ENCODE results near the gene SP4. TPM values are rescaled to one million over a fixed set of nuclear protein-coding genes. Genes with fewer than 3 reads are reported as not detected.
"Not testable (repeated sequence)": the region's sequence is repeated elsewhere in the genome, so short reads cannot be mapped to it uniquely, and the experiment has no call there.

SP4 gene
- total RNA-seq, 1 donor from 2014 or later = 49.0 TPM

DNA sequence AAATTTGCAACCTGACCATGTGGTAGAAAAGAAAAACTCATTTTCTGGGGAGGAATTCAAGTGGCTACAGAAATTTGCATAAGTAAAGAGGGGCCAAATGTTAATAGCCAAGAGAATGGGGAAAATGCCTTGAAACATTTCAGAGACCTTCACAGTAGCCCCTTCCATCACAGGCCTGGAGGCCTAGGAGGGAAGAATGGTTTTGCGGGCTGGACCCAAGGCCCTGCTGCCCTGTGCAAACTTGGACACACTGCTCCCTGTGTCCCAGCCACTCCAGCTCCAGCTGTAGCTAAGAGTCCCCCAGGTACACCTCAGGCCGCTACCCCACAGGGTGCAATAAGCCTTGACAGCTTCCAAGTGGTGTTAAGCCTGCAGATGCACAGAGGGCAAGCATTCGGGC, 98.6 kb downstream of the SP4 start:
- H3K27ac Mint-ChIP-seq = no peak overlapping the region
- H3K9me3 Mint-ChIP-seq = peaks cover 23% of the 10 kb centered on the region

GRCh38 chr7:21532485-21532884, 104.6 kb downstream of the SP4 start:
- not testable (repeated sequence) for H4K20me1 ChIP-seq (ENCODE audit: low read depth); H3K4me1 ChIP-seq; H3K27ac ChIP-seq; H3K27ac Mint-ChIP-seq; H2AFZ ChIP-seq (replicated peaks); H3K9ac ChIP-seq; H3K36me3 Mint-ChIP-seq; H3K4me3 Mint-ChIP-seq; H3K4me3 ChIP-seq; H3K4me2 ChIP-seq; H3K36me3 ChIP-seq; H3F3A ChIP-seq (ENCODE audit: low read depth); H3K27me3 ChIP-seq; H3K9me3 ChIP-seq (ENCODE audit: low read depth); DNase-seq (ENCODE audit: low spot score); H3K79me2 ChIP-seq (ENCODE audit: low read depth); H3K4me1 Mint-ChIP-seq
- Mint-ChIP-seq H3K27me3 (ENCODE audit: insufficient read depth, low read depth) (peaks cover 11% of the 10 kb centered on the region), H3K9me3 (peaks cover 39% of the 10 kb centered on the region)

More for the DNA sequence above, 98.6 kb downstream of the SP4 start:
- Mint-ChIP-seq H3K36me3 (no peaks in the 10 kb centered on the region), H3K4me1 (no peaks in the 10 kb centered on the region), H3K27me3 (ENCODE audit: insufficient read depth, low read depth) (peaks cover 2% of the 10 kb centered on the region), H3K4me3 (no peak overlapping the region)
- Histone ChIP-seq H4K20me1 (ENCODE audit: low read depth) (no peaks in the 10 kb centered on the region), H3K27me3 (no peaks in the 10 kb centered on the region), H3K79me2 (ENCODE audit: low read depth) (no peaks in the 10 kb centered on the region), H3K4me1 (no peaks in the 10 kb centered on the region), H3K27ac (no peak overlapping the region), H2AFZ (replicated peaks) (no peak overlapping the region), H3K9ac (no peak overlapping the region), H3K4me2 (no peak overlapping the region), H3F3A (ENCODE audit: low read depth) (no peaks in the 10 kb centered on the region), H3K4me3 (no peak overlapping the region), H3K9me3 (ENCODE audit: low read depth) (no peaks in the 10 kb centered on the region), H3K36me3 (no peaks in the 10 kb centered on the region)
- TF ChIP-seq, protein P1, sequence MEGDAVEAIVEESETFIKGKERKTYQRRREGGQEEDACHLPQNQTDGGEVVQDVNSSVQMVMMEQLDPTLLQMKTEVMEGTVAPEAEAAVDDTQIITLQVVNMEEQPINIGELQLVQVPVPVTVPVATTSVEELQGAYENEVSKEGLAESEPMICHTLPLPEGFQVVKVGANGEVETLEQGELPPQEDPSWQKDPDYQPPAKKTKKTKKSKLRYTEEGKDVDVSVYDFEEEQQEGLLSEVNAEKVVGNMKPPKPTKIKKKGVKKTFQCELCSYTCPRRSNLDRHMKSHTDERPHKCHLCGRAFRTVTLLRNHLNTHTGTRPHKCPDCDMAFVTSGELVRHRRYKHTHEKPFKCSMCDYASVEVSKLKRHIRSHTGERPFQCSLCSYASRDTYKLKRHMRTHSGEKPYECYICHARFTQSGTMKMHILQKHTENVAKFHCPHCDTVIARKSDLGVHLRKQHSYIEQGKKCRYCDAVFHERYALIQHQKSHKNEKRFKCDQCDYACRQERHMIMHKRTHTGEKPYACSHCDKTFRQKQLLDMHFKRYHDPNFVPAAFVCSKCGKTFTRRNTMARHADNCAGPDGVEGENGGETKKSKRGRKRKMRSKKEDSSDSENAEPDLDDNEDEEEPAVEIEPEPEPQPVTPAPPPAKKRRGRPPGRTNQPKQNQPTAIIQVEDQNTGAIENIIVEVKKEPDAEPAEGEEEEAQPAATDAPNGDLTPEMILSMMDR (IDR thresholded peaks at IDR 0.05) = no peak
- TF ChIP-seq EZH2 (IDR thresholded peaks at IDR 0.05) = no peak
- TF ChIP-seq EZH2phosphoT487 (IDR thresholded peaks at IDR 0.05) = no peak
- no peak for DNase-seq (ENCODE audit: low spot score)

GRCh38 chr7:21533646-21534045, 105.8 kb downstream of the SP4 start:
- H3K9ac ChIP-seq; H3K27ac ChIP-seq; H4K20me1 ChIP-seq (ENCODE audit: low read depth); H3F3A ChIP-seq (ENCODE audit: low read depth); H3K4me1 ChIP-seq; DNase-seq (ENCODE audit: low spot score); H2AFZ ChIP-seq (replicated peaks); H3K4me3 ChIP-seq; H3K27me3 ChIP-seq; H3K79me2 ChIP-seq (ENCODE audit: low read depth); H3K4me2 ChIP-seq; H3K36me3 ChIP-seq; H3K9me3 ChIP-seq (ENCODE audit: low read depth); H3K4me1 Mint-ChIP-seq; H3K36me3 Mint-ChIP-seq; H3K4me3 Mint-ChIP-seq; H3K27ac Mint-ChIP-seq: not testable (repeated sequence)
- Mint-ChIP-seq H3K9me3 (peaks cover 36% of the 10 kb centered on the region), H3K27me3 (ENCODE audit: insufficient read depth, low read depth) (peaks cover 11% of the 10 kb centered on the region)

DNA sequence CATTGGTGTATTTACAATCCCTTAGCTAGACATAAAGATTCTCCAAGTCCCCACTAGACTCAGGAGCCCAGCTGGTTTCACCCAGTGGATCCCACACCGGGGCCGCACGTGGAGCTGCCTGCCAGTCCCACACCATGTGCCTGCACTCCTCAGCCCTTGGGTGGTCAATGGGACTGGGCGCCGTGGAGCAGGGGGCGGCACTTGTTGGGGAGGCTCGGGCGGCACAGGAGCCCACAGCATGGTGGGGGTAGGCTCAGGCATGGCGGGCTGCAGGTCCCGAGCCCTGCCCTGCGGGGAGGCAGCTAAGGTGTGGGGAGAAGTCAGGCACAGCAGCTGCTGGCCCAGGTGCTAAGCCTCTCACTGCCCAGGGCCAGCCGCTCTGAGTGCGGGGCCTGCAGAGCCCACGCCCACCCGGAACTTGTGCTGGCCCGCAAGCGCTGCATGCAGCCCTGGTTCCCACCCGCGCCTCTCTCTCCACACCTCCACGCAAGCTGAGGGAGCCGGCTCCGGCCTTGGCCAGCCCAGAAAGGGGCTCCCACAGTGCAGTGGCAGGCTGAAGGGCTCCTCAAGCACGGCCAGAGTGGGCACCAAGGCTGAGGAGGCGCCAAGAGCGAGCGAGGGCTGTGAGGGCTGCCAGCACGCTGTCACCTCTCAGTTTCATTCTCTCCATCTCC, 108.7 kb downstream of the SP4 start:
- H3K27ac Mint-ChIP-seq; H3K27ac ChIP-seq; H4K20me1 ChIP-seq (ENCODE audit: low read depth); H3K4me1 Mint-ChIP-seq; H2AFZ ChIP-seq (replicated peaks); H3F3A ChIP-seq (ENCODE audit: low read depth); H3K36me3 ChIP-seq; H3K4me2 ChIP-seq; H3K79me2 ChIP-seq (ENCODE audit: low read depth); H3K4me3 ChIP-seq; H3K4me1 ChIP-seq; H3K27me3 Mint-ChIP-seq (ENCODE audit: insufficient read depth, low read depth); H3K36me3 Mint-ChIP-seq; H3K9ac ChIP-seq; H3K9me3 ChIP-seq (ENCODE audit: low read depth); DNase-seq (ENCODE audit: low spot score); H3K4me3 Mint-ChIP-seq: not testable (repeated sequence)
- H3K9me3 Mint-ChIP-seq = peaks cover 32% of the 10 kb centered on the region
- peaks cover 15% of the 10 kb centered on the region for H3K27me3 ChIP-seq

DNA sequence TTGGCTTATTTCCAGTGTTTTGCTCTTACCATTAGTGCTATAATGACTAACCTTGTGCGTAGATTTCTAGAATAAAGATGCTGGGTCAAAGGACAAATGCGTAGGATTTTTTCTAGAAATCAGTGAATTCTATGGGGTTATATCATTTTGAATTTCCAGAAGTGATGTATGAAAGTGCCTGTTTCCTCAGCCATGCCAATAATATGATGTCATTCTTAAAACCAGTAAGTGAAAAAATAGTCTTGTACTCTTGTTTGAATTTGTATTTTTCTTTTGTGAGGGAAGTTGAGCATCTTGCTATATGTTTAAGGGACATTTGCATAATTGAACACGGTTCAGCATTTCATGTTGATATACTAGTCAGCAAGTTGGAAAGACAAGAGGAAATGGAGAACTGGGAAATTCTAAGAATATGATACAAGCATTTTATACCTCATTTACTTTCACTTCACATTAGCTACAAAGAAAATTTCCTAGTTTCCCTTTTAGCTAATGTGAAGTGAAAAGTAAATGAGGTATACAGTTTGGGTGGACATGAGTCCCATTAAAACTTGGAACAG, 111.1 kb downstream of the SP4 start:
- H3F3A ChIP-seq (ENCODE audit: low read depth) = no peaks in the 10 kb centered on the region
- no peaks in the 10 kb centered on the region for H4K20me1 ChIP-seq (ENCODE audit: low read depth)
- H3K27me3 Mint-ChIP-seq (ENCODE audit: insufficient read depth, low read depth) = peaks cover 18% of the 10 kb centered on the region
- H3K27ac ChIP-seq = no peak overlapping the region
- no peaks in the 10 kb centered on the region for H3K36me3 ChIP-seq
- no peak for DNase-seq (ENCODE audit: low spot score)
- H3K4me3 Mint-ChIP-seq = no peak overlapping the region
- no peak overlapping the region for H3K27ac Mint-ChIP-seq
- no peaks in the 10 kb centered on the region for H3K9me3 ChIP-seq (ENCODE audit: low read depth)
- no peak overlapping the region for H2AFZ ChIP-seq (replicated peaks)
- peaks cover 20% of the 10 kb centered on the region for H3K9me3 Mint-ChIP-seq
- peaks cover 3% of the 10 kb centered on the region for H3K4me1 ChIP-seq
- peaks cover 1% of the 10 kb centered on the region for H3K4me1 Mint-ChIP-seq
- H3K4me3 ChIP-seq = no peak overlapping the region
- no peak overlapping the region for H3K4me2 ChIP-seq
- peaks cover 39% of the 10 kb centered on the region for H3K27me3 ChIP-seq
- no peaks in the 10 kb centered on the region for H3K79me2 ChIP-seq (ENCODE audit: low read depth)
- no peak overlapping the region for H3K9ac ChIP-seq
- no peaks in the 10 kb centered on the region for H3K36me3 Mint-ChIP-seq
- TF ChIP-seq EZH2phosphoT487 (IDR thresholded peaks at IDR 0.05) (no peak), EZH2 (IDR thresholded peaks at IDR 0.05) (no peak)
- TF ChIP-seq, protein P1 (IDR thresholded peaks at IDR 0.05) = no peak

Data from neural progenitor cell (in vitro differentiated cells).